GM18498 (cell line): ENCODE results near the gene FHDC1.

Experiments used
- ATAC-seq: cut with Tn5 transposase; IDR thresholded peaks from one replicate; pipeline ENCODE4 v1.9.1; 2021; ENCODE audit warnings: mild to moderate bottlenecking, moderate library complexity; ENCODE audit not compliant: unreplicated experiment

The FHDC1 gene

DNA sequence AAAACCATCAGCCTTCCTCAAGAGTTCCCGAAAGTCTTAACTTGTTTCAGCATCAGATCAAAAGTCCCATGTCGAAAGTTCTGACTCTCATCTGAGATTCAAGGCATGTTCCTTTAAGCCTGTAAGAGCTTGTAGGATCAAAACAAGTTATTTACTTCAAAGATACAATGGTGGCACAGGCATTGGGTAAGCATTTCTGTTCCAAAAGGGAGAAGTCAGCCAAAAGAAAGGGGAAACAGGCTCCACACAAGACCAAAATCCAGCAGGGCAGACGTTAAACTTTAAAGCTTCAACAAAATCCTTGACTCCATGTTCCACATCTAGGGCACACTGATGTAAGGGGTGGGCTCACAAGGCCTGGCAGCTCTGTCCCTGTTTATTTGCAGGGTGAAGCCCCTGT lies 91.7 kb downstream of the FHDC1 start:
- ATAC-seq, result no peak

DNA sequence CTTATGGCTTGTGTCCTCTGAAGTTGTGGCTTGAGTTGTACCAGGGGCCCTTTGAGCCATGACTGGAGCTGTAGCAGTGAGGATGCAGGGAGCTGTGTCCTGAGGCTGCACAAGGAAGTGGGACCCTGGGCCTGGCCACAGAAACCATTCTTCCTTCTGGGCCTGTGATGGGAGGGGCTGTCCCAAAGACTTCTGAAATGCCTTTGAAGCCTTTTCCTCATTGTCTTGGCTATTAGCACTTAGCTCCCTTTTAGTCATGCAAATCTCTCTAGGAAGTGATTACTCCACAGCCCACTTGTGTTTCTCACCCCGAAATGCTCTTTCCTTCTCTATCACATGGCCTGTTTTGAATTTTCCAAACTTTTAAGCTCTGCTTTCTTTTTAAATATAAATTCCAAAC lies 92.4 kb downstream of the FHDC1 start:
- no peak for ATAC-seq
